ENCODE results near the gene CTRB2. TPM values are rescaled to one million over a fixed set of nuclear protein-coding genes. Genes with fewer than 3 reads are reported as not detected.

The CTRB2 gene
- total RNA-seq, 1 donor from 2014 or later = not detected

DNA sequence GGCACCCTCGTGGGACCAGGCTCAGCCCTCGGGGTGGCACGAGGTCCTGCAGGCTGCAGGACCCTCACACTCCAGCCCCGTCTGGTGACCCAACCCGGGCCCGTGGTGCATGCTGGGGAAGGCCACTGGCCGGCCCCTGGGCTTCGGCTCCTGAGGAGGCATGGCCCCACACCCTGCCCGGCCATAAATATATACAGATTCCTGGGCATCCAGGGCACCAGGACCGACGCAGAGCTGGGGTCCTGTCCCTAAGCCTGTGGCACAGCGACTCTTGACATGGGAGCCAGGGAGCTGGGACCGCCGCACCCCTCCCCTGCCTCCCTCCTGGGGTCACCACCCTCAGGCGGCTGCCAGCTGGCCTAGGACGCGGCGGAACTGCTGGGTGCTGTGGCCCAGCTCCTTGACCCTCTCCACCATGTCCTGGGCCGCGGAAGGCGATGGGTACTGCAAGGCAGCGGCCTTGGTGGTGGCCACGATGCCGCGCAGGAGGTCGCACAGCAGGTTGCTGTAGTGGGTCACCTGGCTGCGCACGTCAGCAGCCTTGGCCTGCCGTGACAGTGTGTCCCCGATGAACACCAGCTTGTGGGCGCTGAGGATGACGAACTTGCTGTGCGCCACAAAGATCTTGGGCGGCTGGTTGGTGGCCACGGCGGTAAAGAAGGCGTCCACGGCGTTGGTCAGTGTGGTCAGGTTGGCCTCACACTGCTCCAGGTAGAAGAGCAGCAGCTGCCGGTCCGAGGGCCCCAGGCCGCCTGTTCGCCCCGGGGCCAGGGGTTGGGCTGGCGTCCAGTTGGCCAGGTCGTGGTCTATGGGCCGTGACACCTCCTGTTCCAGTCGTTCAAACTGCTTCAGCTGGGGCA is 22.4 kb upstream of the CTRB2 start:
- DNase-seq (ENCODE audit: low spot score in 2 of 2, unreplicated experiment in 2 of 2) = no peak
- H3K36me3 Mint-ChIP-seq = peaks cover 16% of the 10 kb centered on the region
- H3K4me3 Mint-ChIP-seq = no peak overlapping the region
- H3K9me3 Mint-ChIP-seq = no peaks in the 10 kb centered on the region
- H3K27ac Mint-ChIP-seq = no peak overlapping the region
- no peaks in the 10 kb centered on the region for H3K27me3 Mint-ChIP-seq (ENCODE audit: low read depth)
- H3K4me1 Mint-ChIP-seq = peaks cover 2% of the 10 kb centered on the region
- TF ChIP-seq, protein P1, sequence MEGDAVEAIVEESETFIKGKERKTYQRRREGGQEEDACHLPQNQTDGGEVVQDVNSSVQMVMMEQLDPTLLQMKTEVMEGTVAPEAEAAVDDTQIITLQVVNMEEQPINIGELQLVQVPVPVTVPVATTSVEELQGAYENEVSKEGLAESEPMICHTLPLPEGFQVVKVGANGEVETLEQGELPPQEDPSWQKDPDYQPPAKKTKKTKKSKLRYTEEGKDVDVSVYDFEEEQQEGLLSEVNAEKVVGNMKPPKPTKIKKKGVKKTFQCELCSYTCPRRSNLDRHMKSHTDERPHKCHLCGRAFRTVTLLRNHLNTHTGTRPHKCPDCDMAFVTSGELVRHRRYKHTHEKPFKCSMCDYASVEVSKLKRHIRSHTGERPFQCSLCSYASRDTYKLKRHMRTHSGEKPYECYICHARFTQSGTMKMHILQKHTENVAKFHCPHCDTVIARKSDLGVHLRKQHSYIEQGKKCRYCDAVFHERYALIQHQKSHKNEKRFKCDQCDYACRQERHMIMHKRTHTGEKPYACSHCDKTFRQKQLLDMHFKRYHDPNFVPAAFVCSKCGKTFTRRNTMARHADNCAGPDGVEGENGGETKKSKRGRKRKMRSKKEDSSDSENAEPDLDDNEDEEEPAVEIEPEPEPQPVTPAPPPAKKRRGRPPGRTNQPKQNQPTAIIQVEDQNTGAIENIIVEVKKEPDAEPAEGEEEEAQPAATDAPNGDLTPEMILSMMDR (IDR thresholded peaks at IDR 0.05; ENCODE audit: unreplicated experiment) = no peak

DNA sequence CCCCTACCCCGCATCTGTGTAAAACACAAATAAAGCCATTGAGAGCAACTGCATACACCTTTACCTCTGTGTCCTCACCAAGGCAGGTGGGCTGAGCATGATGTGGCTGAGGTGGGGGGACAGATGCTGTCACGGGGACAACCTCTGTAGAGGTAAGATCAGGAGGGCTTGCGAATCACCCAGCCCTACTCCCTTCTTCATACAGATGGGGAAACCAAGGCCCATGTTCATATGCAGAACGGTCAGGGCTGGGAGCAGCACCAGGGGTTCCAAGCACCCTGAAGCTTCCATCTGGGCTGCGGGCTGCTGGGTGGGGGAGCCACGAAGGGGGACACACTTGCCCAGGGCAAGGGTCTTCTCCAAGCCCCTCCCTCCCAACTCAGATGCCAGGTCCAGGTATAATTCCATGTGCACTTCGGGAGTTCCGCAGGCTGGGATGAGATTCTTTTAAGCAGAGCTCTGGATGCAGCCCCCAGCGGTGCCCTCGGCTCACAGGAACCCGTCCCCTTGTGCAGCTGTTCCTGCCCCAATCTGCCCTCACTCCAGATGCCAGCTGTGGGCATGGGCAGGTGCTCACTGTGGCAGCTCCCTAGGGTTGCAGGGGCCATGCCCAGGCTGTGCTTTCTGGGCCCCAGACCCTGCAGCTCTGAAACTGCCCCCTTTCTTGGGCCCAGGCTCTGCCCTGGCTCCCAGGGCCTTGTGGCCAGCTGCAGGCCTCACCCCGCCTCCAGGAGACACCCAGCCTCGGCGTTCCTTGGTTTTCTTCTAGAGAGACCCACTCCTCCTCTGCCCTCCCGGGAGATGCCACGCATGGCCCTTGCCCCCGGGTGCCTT is 21.4 kb upstream of the CTRB2 start:
- no peaks in the 10 kb centered on the region for H3K4me1 Mint-ChIP-seq
- no peak overlapping the region for H3K27ac Mint-ChIP-seq
- H3K36me3 Mint-ChIP-seq = peaks cover 14% of the 10 kb centered on the region
- H3K4me3 Mint-ChIP-seq = no peak overlapping the region
- H3K27me3 Mint-ChIP-seq (ENCODE audit: low read depth) = peaks cover 2% of the 10 kb centered on the region
- DNase-seq (ENCODE audit: low spot score in 2 of 2, unreplicated experiment in 2 of 2) = no peak
- no peaks in the 10 kb centered on the region for H3K9me3 Mint-ChIP-seq
- TF ChIP-seq, protein P1 (IDR thresholded peaks at IDR 0.05; ENCODE audit: unreplicated experiment) = no peak

DNA sequence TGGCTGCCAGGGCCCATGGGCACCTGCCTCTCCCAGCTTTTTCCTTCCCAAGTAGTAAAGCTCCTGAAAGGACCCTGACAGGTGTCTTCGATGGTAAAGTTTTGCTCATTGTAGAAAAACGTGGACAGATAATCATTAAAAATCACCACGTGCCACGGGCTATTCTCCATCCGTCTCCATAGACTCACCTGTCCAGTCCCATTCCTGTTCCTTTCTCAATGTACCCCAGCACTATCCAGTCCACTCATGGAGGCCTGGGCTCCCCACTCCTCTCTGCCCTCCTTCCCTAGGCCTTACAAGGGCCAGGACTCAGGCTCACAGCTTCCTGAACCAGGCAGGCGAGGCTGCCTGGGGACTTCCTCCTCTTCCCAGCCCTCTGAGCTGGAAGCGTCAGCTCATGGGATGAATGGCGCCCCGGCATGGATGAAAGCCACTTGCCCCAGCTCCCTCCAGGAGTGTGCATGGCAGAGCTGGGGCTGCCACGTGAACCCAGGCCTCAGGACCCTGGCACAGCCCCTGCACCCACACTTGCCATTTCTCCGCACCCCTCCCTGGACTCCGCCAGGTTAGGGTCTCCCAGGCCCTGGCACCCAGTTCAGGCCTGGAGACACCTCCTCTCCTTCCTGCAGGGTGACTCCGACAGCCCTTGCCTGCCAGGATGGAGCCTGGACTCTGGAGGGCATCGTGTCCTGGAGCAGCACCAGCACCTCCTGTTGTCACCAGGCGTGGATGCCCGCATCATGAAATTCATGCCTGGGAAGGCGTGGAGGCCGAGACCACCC is 20.6 kb upstream of the CTRB2 start:
- TF ChIP-seq, protein P1 (IDR thresholded peaks at IDR 0.05; ENCODE audit: unreplicated experiment) = no peak
- H3K27me3 Mint-ChIP-seq (ENCODE audit: low read depth) = peaks cover 2% of the 10 kb centered on the region
- no peaks in the 10 kb centered on the region for H3K9me3 Mint-ChIP-seq
- DNase-seq (ENCODE audit: low spot score in 2 of 2, unreplicated experiment in 2 of 2) = no peak
- peaks cover 11% of the 10 kb centered on the region for H3K36me3 Mint-ChIP-seq
- H3K4me3 Mint-ChIP-seq = no peak overlapping the region
- no peak overlapping the region for H3K27ac Mint-ChIP-seq
- no peaks in the 10 kb centered on the region for H3K4me1 Mint-ChIP-seq

DNA sequence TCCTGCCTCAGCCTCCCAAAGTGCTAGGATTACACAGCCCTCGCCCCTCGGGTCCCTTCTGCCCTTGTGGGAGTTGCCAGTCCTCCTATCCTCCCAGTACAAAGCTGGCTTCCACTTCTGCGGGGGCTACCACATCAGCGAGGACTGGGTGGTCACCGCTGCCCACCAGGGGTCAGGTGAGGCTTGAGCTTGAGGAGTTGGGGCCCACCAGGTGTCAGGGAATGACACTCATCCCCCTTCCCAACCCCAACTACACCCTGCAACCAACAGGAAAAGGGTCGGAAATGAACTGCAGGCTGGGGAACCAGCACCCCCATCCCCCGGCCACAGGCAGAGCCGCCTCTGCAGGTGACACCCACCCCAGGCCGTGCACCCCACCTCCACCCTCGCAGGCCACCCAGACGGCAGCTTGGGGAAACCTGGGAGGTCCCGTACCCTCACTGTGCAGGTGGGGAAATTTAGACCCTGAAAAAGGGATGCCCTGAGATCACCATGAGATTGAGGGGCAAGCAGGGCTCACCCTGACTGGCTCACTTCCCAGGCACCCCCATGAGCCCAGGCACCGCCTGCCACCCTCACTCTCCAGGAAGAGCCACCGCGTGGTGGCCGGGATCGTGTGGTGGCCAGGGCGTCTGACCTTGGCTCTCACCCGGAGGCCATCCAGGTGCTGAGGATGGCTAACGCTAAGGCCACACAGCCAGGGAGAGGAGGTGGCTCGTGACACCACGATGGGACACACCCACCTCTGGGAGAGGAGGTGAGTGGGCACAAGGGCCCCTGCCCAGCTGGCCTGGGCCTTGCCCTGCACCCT is 19.8 kb upstream of the CTRB2 start:
- H3K27ac Mint-ChIP-seq = no peak overlapping the region
- peaks cover 10% of the 10 kb centered on the region for H3K36me3 Mint-ChIP-seq

More for the DNA sequence above, 19.8 kb upstream of the CTRB2 start:
- no peaks in the 10 kb centered on the region for H3K9me3 Mint-ChIP-seq
- peaks cover 2% of the 10 kb centered on the region for H3K27me3 Mint-ChIP-seq (ENCODE audit: low read depth)
- no peaks in the 10 kb centered on the region for H3K4me1 Mint-ChIP-seq
- no peak overlapping the region for H3K4me3 Mint-ChIP-seq
- TF ChIP-seq, protein P1 (IDR thresholded peaks at IDR 0.05; ENCODE audit: unreplicated experiment) = no peak
- DNase-seq (ENCODE audit: low spot score in 2 of 2, unreplicated experiment in 2 of 2) = no peak

Measured in mesothelial cell of epicardium (in vitro differentiated cells).